ACC112 (cell line): ENCODE data around the gene SRCAP.

Source experiments
- H2AFZ ChIP-seq: fragments of 200-600 bp; sonication (generic); one replicate; pipeline ENCODE4 v1.6.0; 2017; ENCODE audit warnings: antibody characterized with exemption, low read length; ENCODE audit not compliant: unreplicated experiment
- H3K27ac ChIP-seq: fragments of 200-600 bp; sonication (generic); 2 replicates; pipeline ENCODE4 v1.5.1; 2014; ENCODE audit warnings: low read depth, mild to moderate bottlenecking, antibody characterized with exemption, low read length, moderate library complexity
- H3K27me3 ChIP-seq: fragments of 200-600 bp; sonication (generic); 2 replicates; pipeline ENCODE4 v1.6.1; 2014; ENCODE audit warnings: mild to moderate bottlenecking, antibody characterized with exemption, low read length, moderate library complexity, mixed read lengths; ENCODE audit not compliant: insufficient read depth
- H3K36me3 ChIP-seq: fragments of 200-600 bp; sonication (generic); 2 replicates; pipeline ENCODE4 v1.6.1; 2016; ENCODE audit warnings: mild to moderate bottlenecking, antibody characterized with exemption, low read length, moderate library complexity, mixed read lengths; ENCODE audit not compliant: insufficient read depth
- H3K4me1 ChIP-seq: fragments of 200-600 bp; sonication (generic); one replicate; pipeline ENCODE4 v1.6.1; 2016; ENCODE audit warnings: low read length, mixed read lengths; ENCODE audit not compliant: insufficient read depth, unreplicated experiment, control insufficient read depth
- H3K4me3 ChIP-seq: fragments of 200-600 bp; sonication (generic); 2 replicates; pipeline ENCODE4 v1.5.1; 2014; ENCODE audit warnings: mild to moderate bottlenecking, low read depth, low read length
- H3K79me2 ChIP-seq: fragments of 200-600 bp; sonication (generic); one replicate; pipeline ENCODE4 v1.6.0; 2016; ENCODE audit warnings: low read length; ENCODE audit not compliant: control insufficient read depth, unreplicated experiment, insufficient read depth

Gene SRCAP

DNA sequence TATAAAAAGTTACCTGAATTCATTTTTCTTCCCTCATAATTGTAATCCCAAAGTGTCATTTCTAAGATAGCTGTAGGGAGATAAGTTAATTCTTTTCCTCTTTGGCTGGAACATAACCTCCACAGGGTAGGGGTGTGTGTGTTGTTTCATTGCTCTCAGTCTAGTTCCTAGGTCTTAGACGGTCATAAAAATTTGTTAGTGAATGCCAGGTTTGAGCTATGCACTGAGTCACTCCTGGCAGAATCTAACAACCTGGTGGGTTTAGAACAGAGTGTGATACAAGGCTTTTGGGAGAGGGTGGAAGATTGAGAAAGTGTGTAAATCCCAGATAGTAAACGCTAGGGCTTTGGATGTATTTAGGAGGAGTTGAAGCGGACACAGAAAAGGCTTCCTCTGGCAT is 48.4 kb downstream of the SRCAP start:
- peak overlapping the region; percentile 0 for H2AFZ ChIP-seq
- H3K36me3 ChIP-seq, result peaks cover 14% of the 10 kb centered on the region
- H3K4me1 ChIP-seq, result peaks cover 10% of the 10 kb centered on the region
- H3K27ac ChIP-seq, result peak overlapping the region; percentile 71
- H3K4me3 ChIP-seq, result peak overlapping the region; percentile 79
- no peaks in the 10 kb centered on the region for H3K27me3 ChIP-seq
- H3K79me2 ChIP-seq, result peaks cover 19% of the 10 kb centered on the region

DNA sequence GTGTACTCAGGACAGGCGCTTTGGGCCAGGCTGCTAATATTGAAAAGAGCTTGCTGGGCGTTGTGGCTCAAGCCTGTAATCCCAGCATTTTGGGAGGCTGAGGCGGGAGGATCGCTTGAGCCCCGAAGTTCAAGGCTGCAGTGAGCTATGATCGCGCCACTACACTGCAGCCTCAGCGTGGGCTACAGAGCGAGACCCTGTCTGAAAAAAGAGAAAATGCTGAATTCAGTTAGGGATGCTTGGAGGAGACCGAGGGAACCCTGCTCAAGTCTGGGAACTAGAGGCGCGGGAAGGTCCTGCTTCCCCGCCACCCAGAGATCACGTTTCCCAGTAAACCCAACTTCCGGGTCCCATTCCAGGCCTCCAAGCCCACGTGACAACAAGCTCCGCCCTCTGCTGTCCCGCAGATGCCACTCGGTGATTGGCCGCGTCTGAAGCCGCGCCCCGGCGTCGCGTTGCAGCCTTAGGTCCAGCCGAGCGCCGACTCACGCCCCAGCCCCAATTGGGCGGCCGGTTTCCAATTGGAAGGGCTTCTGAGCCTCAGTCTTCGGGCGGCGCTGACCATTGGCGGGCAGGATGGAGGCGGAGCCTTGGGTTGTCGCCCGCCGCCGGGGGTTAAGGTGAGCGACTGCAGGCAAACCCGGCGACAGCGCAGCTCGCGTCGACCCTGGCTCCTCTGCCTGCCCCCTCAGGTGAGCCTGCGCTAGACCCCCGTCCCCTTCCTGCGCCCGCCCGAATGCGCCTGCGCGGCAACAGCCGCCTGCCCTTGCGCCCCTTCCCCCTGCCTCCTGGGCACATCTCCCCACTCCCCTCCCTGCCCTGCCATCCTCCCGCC is 49.0 kb downstream of the SRCAP start, which contains the start of gene PHKG2:
Gene PHKG2 (plus strand): TSS at position 627 of the 835 bp plus-strand sequence. CDS start 396 bp downstream, outside the sequence.
- peaks cover 19% of the 10 kb centered on the region for H3K79me2 ChIP-seq
- peaks cover 10% of the 10 kb centered on the region for H3K4me1 ChIP-seq
- H3K36me3 ChIP-seq, result peaks cover 14% of the 10 kb centered on the region
- H2AFZ ChIP-seq, result peak within 1 kb of the TSS; percentile 0
- no peaks in the 10 kb centered on the region for H3K27me3 ChIP-seq
- H3K4me3 ChIP-seq, result peak within 1 kb of the TSS; percentile 79
- peak within 1 kb of the TSS; percentile 71 for H3K27ac ChIP-seq

DNA sequence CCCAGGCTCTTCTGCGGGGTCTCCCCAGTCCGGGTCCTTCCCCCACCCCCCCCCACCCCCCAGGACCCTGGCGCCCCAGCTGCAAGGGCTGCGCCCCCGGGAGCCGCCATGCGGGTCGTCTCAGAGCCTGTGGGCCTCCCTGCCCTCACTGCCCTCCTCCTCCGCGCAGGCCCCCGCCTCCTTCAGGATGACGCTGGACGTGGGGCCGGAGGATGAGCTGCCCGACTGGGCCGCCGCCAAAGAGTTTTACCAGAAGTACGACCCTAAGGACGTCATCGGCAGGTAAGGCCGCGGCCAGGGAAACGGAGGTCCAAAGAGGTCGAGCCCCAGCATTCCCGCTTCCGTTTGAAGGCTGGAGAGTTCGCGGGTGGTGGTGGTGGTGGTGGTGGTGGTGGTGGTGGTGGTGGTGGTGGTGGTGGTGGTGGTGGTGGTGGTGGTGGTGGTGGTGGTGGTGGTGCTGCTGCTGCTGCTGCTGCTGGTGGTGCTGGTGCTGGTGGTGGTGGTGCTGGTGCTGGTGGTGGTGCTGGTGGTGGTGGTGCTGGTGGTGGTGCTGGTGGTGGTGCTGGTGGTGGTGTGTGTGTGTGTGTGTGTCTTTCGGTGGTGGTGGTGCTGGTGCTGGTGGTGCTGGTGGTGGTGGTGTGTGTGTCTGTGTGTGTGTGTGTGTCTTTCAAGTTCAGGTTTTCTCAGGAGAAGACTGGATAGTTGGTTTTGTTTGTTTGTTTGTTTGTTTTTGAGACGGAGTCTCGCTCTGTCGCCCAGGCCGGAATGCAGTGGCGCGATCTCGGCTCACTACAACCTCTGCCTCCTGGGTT is 49.9 kb downstream of the SRCAP start:
- H3K4me3 ChIP-seq, result peak overlapping the region; percentile 79
- H3K27ac ChIP-seq, result no peak overlapping the region
- H3K36me3 ChIP-seq, result peaks cover 14% of the 10 kb centered on the region
- H3K79me2 ChIP-seq, result peaks cover 19% of the 10 kb centered on the region
- no peak overlapping the region for H2AFZ ChIP-seq
- peaks cover 10% of the 10 kb centered on the region for H3K4me1 ChIP-seq
- H3K27me3 ChIP-seq, result no peaks in the 10 kb centered on the region

DNA sequence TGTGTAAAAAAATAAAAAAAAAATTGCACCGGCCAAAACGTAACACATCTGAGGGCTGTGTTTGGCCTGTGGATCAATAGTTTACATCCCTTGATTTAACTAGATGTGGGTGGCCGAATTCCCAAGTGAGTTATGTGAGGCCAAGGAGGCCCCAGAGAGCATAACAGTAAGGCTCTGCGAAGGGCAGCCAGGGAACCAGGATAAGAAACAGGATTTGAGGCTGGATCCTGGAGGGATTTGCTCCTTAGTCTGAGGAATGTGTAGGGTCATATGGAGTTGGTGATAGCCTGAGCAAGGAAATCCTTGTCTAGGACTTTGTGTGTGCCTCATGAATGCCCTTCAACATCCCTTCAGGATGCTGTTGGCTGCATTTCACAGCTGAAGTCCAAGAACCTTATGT is 51.2 kb downstream of the SRCAP start:
- Histone ChIP-seq H2AFZ (no peak overlapping the region), H3K27me3 (no peaks in the 10 kb centered on the region), H3K79me2 (peaks cover 19% of the 10 kb centered on the region), H3K4me1 (peaks cover 10% of the 10 kb centered on the region), H3K36me3 (peaks cover 13% of the 10 kb centered on the region), H3K27ac (no peak overlapping the region), H3K4me3 (no peak overlapping the region)

DNA sequence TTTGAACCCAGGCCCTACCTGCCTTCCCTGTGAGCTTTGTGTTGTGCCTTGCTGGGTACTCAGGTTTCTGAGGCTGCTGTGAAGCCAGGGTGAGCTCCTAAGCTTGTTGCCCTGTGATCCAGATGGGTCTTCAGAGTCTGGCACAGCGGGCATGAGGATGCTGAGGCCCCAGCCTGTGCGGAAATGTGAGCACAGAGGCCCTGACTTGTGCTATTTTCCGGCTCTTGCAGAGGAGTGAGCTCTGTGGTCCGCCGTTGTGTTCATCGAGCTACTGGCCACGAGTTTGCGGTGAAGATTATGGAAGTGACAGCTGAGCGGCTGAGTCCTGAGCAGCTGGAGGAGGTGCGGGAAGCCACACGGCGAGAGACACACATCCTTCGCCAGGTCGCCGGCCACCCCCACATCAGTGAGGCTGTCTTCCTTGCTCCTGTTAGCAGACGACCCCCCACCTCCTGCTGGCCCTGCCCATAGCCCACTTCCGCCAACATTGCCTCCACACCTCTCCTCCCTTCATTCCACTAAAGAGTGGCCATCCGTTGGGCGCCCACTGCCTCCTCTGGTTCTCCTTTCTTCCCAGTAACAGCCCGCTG is 52.0 kb downstream of the SRCAP start:
- Histone ChIP-seq H3K79me2 (peaks cover 19% of the 10 kb centered on the region), H3K27me3 (no peaks in the 10 kb centered on the region), H3K27ac (no peak overlapping the region), H2AFZ (no peak overlapping the region), H3K4me3 (no peak overlapping the region), H3K36me3 (peaks cover 11% of the 10 kb centered on the region), H3K4me1 (peaks cover 10% of the 10 kb centered on the region)

- H3K36me3 ChIP-seq, result peaks cover 11% of the 10 kb centered on the region
These were observed 54.6 kb downstream of the SRCAP start for GRCh38 chr16:30753596-30753995.

GRCh38 chr16:30755955-30756780 is 57.2 kb downstream of the SRCAP start:
- H3K79me2 ChIP-seq, result no peaks in the 10 kb centered on the region
- H3K4me1 ChIP-seq, result no peaks in the 10 kb centered on the region
- H2AFZ ChIP-seq, result no peak overlapping the region
- H3K27me3 ChIP-seq, result no peaks in the 10 kb centered on the region
- peaks cover 6% of the 10 kb centered on the region for H3K36me3 ChIP-seq
- H3K27ac ChIP-seq, result no peak overlapping the region
- no peak overlapping the region for H3K4me3 ChIP-seq

More at GRCh38 chr16:30753596-30753995, 54.6 kb downstream of the SRCAP start:
- no peaks in the 10 kb centered on the region for H3K27me3 ChIP-seq
- no peak overlapping the region for H3K27ac ChIP-seq
- no peak overlapping the region for H2AFZ ChIP-seq
- H3K79me2 ChIP-seq, result peaks cover 19% of the 10 kb centered on the region
- H3K4me1 ChIP-seq, result no peaks in the 10 kb centered on the region
- H3K4me3 ChIP-seq, result no peak overlapping the region

GRCh38 chr16:30756781-30757100 is 57.8 kb downstream of the SRCAP start:
- H2AFZ ChIP-seq, result no peak overlapping the region
- H3K36me3 ChIP-seq, result peaks cover 2% of the 10 kb centered on the region; the same call in 1 of the 2 replicates
- H3K27me3 ChIP-seq, result no peaks in the 10 kb centered on the region
- H3K27ac ChIP-seq, result no peak overlapping the region
- H3K4me3 ChIP-seq, result no peak overlapping the region
- H3K79me2 ChIP-seq, result no peaks in the 10 kb centered on the region
- no peaks in the 10 kb centered on the region for H3K4me1 ChIP-seq

DNA sequence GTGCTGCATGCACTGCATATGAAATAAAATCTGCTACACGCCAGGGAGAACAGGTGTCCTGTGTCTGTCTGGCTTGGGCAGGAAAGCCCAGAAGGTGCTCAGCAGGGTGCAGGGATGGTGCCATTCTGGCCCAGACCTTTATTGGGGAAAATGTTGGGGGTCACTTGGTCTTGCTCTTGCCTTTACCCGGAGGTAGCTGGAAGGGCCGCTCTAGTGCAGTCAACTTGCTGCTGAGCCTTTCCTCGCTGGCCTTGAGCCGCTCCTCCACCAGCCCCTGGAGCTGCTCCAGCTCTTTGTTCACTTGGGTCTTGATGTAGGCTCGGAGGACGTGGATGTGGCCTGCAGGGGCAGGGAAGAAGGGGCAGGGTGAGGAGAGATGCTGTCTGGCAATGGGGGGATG is 58.3 kb downstream of the SRCAP start:
- peaks cover under 1% of the 10 kb centered on the region for H3K79me2 ChIP-seq
- H3K36me3 ChIP-seq, result peaks cover 2% of the 10 kb centered on the region; the same call in 1 of the 2 replicates

DNA sequence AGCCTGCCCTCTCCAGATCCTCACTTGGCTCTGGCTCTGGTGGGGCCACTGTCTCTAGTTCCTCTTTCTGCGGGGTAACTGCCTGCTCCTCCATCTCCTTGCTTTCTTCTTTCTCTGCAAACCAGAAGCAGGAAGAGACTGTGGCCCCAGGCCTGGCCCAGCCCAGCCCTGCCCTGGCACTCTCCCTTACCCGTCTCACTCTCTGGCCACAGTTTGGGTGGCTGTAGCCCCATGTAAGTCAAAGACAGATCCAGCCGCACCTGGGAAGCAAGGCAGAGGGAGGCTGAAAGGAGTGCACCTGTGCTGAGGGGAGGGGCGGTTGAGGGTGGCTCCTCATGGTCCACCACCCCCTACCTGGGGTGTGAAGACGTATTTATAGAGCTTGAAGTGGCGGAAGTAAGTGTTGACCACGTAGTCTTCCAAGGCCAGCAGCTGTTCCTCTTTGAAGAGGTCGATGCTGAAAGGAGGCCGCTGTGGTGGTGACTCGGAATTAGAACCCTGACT is 60.1 kb downstream of the SRCAP start:
- no peak overlapping the region for H3K4me3 ChIP-seq
- H2AFZ ChIP-seq, result no peak overlapping the region
- H3K27me3 ChIP-seq, result no peaks in the 10 kb centered on the region
- peaks cover 7% of the 10 kb centered on the region; the same call in 1 of the 2 replicates for H3K36me3 ChIP-seq
- peaks cover 18% of the 10 kb centered on the region for H3K79me2 ChIP-seq
- peaks cover 10% of the 10 kb centered on the region for H3K4me1 ChIP-seq
- H3K27ac ChIP-seq, result no peak overlapping the region

More for the DNA sequence above, 58.3 kb downstream of the SRCAP start:
- H3K4me1 ChIP-seq, result no peaks in the 10 kb centered on the region
- H3K4me3 ChIP-seq, result no peak overlapping the region
- no peaks in the 10 kb centered on the region for H3K27me3 ChIP-seq
- H2AFZ ChIP-seq, result no peak overlapping the region
- H3K27ac ChIP-seq, result no peak overlapping the region
